ENCODE data around the gene IDI2. TPM values are rescaled to one million over a fixed set of nuclear protein-coding genes. Genes with fewer than 3 reads are reported as not detected.
A peak's percentile ranks its signal among the peaks of the same experiment; 100 is the strongest.

IDI2 gene
- total RNA-seq, 3 donors from 2014 or later: not detected

DNA sequence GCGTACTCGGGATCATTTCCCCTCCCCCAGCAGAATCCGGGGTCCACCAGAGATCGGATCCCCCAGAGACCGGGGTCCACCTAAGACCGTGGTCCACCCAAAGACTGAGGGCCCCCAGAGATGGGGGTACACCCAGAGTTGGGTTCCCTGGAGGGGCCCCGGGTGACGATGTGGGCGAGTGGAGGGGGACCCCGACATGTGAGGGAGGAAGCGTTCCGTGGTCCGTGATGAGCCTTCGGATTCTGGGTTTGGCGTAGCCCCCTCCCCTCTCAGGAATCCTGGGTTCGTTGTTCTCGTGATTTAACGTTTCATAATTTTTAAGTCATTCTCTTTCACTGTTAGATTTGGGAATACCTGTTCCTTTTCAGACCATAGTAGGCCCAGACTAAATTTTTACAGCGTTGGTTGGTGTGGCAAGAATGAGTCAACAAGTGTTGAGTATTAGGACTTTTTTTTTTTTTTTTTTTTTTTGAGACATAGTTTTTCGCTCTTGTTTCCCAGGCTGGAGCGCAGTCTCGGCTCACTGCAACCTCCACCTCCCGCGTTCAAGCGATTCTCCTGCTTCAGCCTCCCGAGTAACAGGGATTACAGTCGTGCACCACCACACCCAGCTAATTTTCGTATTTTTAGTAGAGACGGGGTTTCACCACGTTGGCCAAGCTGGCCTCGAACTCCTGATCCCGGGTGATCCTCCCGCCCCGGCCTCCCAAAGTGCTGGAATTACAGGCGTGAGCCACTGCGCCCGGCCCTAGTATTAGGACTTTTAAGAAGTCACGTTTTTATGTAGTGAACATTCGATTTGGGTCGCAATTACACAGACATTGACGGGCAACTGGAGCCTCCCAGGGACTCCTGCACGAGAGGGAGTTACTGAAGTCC lies 36.8 kb downstream of the IDI2 start:
- Histone ChIP-seq H3K36me3 (ENCODE audit: low read depth) (no peaks in the 10 kb centered on the region), H3K4me1 (ENCODE audit: low read depth) (peaks cover 15% of the 10 kb centered on the region), H3K4me3 (peak overlapping the region; percentile 98), H3K9me3 (no peaks in the 10 kb centered on the region)
- DNase-seq: no peak
- intact Hi-C loops (cut with DNase I, micrococcal nuclease): no loop called here
- no peak for ATAC-seq
- TF ChIP-seq, protein P1, sequence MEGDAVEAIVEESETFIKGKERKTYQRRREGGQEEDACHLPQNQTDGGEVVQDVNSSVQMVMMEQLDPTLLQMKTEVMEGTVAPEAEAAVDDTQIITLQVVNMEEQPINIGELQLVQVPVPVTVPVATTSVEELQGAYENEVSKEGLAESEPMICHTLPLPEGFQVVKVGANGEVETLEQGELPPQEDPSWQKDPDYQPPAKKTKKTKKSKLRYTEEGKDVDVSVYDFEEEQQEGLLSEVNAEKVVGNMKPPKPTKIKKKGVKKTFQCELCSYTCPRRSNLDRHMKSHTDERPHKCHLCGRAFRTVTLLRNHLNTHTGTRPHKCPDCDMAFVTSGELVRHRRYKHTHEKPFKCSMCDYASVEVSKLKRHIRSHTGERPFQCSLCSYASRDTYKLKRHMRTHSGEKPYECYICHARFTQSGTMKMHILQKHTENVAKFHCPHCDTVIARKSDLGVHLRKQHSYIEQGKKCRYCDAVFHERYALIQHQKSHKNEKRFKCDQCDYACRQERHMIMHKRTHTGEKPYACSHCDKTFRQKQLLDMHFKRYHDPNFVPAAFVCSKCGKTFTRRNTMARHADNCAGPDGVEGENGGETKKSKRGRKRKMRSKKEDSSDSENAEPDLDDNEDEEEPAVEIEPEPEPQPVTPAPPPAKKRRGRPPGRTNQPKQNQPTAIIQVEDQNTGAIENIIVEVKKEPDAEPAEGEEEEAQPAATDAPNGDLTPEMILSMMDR (IDR thresholded peaks at IDR 0.05): no peak

DNA sequence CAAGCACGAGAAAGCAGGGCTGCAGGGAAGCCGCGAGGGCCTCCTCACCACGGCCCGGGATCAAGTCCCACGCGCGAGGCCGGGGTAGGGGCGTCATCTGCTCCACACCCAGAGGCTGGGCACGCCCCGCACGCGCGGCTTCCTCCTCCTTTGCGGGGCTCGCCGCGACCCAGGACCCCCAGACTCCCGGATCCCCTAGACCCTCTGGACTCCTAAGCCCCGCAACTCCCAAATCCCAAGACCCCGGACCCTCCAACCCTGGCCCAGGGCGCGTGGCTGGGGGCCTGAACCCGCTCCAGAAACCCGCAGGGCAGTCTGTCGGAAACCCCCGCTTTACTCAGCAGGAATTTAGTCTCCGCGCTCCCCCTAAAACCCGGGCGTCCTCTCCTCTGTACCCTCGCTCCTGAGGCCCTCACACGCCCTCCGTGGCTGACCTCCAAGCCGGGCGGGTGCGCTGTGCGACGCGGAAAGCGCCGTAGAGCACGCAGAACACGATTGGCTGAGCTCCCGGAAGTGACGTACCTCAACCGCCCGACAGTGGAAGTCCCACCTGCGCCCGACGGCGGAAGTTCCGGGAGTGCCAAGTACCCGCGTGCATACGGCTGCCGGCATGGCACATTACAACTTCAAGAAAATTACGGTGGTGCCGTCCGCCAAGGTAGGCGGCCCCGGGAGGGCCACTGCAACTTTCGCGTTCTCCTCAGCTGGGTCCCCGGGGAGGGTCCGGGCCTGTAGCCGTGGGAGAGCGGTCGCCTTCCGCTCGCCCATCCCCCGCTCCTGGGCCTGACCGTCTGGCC lies 37.6 kb downstream of the IDI2 start, which contains the start of gene GTPBP4:
GTPBP4 (plus strand) TSS at position 565 of the 797 bp plus-strand sequence; CDS start at position 611, 46 bp downstream.
- peak within 1 kb of the TSS; percentile 98 for H3K4me3 ChIP-seq
- TF ChIP-seq, protein P1 (IDR thresholded peaks at IDR 0.05): no peak
- H3K36me3 ChIP-seq (ENCODE audit: low read depth): no peaks in the 10 kb centered on the region
- H3K9me3 ChIP-seq: no peaks in the 10 kb centered on the region
- intact Hi-C loops (cut with DNase I, micrococcal nuclease): no loop called here
- H3K4me1 ChIP-seq (ENCODE audit: low read depth): peaks cover 15% of the 10 kb centered on the region
- peak; percentile 100 for ATAC-seq
- peak; percentile 97 to 99 (median 99) for DNase-seq

DNA sequence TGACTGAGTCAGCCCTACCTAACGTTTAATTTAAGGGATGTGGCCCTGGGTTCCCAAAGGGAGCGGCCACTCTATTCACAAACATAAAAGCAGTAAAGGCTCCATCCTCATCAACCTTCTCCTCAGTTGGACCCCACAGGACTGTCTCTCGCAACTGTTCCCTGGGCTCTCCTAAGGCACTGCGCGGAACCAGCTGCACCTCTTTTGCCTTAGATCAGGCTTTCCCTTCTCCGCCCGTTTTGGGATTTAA lies 38.1 kb downstream of the IDI2 start:
- no peaks in the 10 kb centered on the region for H3K9me3 ChIP-seq
- intact Hi-C loops (cut with DNase I, micrococcal nuclease): no loop called here
- TF ChIP-seq, protein P1 (IDR thresholded peaks at IDR 0.05): no peak
- H3K4me3 ChIP-seq: peak overlapping the region; percentile 98
- H3K36me3 ChIP-seq (ENCODE audit: low read depth): no peaks in the 10 kb centered on the region
- peaks cover 15% of the 10 kb centered on the region for H3K4me1 ChIP-seq (ENCODE audit: low read depth)
- DNase-seq (no peak), ATAC-seq (peak; percentile 35)

DNA sequence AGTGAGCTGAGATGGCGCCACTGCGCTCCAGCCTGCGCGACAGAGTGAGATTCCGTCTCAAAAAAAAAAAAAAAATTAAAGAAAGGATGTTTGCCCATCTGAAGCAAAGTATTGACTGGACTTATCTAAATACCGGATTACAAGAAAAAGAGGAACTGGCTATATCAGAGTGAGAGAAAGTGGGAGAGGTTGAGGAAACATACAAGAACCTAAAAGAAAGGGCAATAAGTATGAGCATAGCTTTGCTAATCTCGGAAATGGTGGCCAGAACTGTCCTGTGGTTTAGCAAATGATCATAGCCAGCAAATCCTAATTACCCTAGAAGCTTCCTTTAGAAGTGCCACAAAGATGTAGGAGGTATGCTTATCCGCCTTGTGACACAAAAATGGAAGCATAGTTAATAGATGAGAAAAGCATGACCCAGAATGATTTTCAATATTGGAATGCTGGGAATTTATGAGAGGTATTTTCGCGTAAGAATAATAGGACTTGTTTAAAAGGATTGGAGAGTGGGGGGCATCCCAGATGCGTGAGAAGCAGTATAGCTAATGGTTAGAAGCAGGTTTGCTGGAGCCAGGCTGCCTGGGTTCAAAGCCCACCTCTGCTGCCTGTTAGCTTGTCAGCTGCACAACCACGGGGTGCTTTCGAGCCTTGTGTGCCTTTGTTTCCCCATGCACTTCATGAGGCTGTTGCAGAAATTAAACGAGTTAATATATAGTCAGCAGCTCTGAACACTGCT lies 38.6 kb downstream of the IDI2 start:
- peak in 1 of 3 donors; percentile 38 for DNase-seq
- intact Hi-C loops (cut with DNase I, micrococcal nuclease): no loop called here
- Histone ChIP-seq H3K4me1 (ENCODE audit: low read depth) (peaks cover 15% of the 10 kb centered on the region), H3K4me3 (no peak overlapping the region), H3K36me3 (ENCODE audit: low read depth) (no peaks in the 10 kb centered on the region), H3K9me3 (no peaks in the 10 kb centered on the region)
- ATAC-seq: no peak
- TF ChIP-seq, protein P1 (IDR thresholded peaks at IDR 0.05): no peak

DNA sequence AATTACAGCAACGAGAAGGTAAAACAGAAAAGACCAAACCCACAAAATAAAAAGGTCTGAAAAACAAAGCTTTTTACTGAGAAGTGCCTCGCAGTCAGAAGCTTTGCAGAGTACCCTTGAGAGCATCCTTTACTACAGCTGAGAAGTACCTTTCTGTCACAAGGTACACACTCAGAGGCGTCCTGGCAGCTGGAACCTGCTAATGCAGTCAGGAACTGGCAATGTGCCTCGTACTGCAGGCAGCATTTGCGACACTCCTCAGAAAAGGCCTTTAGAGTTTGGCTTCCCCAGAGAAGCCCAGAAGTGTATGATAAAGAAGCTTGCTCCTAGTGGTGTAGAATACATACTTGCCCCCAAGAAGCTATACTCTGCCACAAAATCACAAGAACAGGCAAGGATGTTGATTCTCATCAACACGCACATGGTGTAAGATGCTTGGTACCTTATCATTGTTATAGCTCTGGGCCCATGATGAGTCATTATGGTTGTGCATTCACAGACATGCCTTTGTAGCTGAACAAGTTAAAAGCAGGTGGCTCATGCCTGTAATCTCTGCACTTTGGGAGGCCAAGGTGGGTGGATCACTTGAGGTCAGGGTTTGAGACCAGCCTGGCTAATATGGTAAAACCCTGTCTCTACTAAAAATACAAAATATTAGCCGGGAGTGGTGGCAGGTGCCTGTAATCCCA lies 39.4 kb downstream of the IDI2 start:
- intact Hi-C loops (cut with DNase I, micrococcal nuclease): no loop called here
- H3K9me3 ChIP-seq: peaks cover 3% of the 10 kb centered on the region
- TF ChIP-seq, protein P1 (IDR thresholded peaks at IDR 0.05): no peak
- peaks cover 15% of the 10 kb centered on the region for H3K4me1 ChIP-seq (ENCODE audit: low read depth)
- ATAC-seq (no peak), DNase-seq (no peak)
- no peak overlapping the region for H3K4me3 ChIP-seq
- no peaks in the 10 kb centered on the region for H3K36me3 ChIP-seq (ENCODE audit: low read depth)
